Measurements from ENCODE around the gene PRKG1. TPM values are rescaled to one million over a fixed set of nuclear protein-coding genes. Genes with fewer than 3 reads are reported as not detected.

The PRKG1 gene
- total RNA-seq, 2 donors from 2014 or later = 8.1 to 16.6 TPM

- Histone ChIP-seq H3K27ac (no peak overlapping the region), H3K4me1 (peaks cover 8% of the 10 kb centered on the region), H3K27me3 (peaks cover 4% of the 10 kb centered on the region), H3K9ac (ENCODE audit: low read depth in 2 of 2, low read length in 2 of 2) (no peak overlapping the region), H3K4me3 (no peak overlapping the region), H3K9me3 (no peaks in the 10 kb centered on the region), H3K36me3 (no peaks in the 10 kb centered on the region)
- DNase-seq = no peak
- TF ChIP-seq, protein P1, sequence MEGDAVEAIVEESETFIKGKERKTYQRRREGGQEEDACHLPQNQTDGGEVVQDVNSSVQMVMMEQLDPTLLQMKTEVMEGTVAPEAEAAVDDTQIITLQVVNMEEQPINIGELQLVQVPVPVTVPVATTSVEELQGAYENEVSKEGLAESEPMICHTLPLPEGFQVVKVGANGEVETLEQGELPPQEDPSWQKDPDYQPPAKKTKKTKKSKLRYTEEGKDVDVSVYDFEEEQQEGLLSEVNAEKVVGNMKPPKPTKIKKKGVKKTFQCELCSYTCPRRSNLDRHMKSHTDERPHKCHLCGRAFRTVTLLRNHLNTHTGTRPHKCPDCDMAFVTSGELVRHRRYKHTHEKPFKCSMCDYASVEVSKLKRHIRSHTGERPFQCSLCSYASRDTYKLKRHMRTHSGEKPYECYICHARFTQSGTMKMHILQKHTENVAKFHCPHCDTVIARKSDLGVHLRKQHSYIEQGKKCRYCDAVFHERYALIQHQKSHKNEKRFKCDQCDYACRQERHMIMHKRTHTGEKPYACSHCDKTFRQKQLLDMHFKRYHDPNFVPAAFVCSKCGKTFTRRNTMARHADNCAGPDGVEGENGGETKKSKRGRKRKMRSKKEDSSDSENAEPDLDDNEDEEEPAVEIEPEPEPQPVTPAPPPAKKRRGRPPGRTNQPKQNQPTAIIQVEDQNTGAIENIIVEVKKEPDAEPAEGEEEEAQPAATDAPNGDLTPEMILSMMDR (IDR thresholded peaks at IDR 0.05) = no peak
- intact Hi-C loops (cut with DNase I) = no loop called here
Observed at GRCh38 chr10:52318822-52319464, 1244.7 kb downstream of the PRKG1 start.

DNA sequence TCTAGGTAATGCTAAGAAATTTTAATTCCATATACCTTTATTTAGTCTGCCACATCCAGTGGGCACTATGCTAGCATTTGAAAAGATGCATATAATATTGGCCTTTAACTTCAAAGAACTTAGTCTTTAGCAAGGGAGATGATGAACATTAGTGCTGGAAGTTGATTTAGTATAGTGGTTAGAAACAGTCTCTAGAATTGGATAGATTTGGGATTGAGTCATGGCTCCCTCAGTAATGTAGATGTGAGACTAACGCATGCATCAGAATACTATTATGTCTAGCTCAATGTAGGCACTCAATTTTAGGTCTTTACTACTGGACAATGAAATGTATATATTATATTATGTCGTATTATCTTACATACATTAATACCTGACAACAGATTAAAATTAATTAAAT, 1245.6 kb downstream of the PRKG1 start:
- no peak overlapping the region for H3K4me3 ChIP-seq
- H3K27ac ChIP-seq = no peak overlapping the region
- no peaks in the 10 kb centered on the region for H3K36me3 ChIP-seq
- H3K4me1 ChIP-seq = no peaks in the 10 kb centered on the region
- H3K27me3 ChIP-seq = peaks cover 4% of the 10 kb centered on the region
- no peak overlapping the region for H3K9ac ChIP-seq (ENCODE audit: low read depth in 2 of 2, low read length in 2 of 2)
- DNase-seq = no peak
- TF ChIP-seq, protein P1 (IDR thresholded peaks at IDR 0.05) = no peak
- intact Hi-C loops (cut with DNase I) = no loop called here
- no peaks in the 10 kb centered on the region for H3K9me3 ChIP-seq

GRCh38 chr10:52322323-52322722, 1248.0 kb downstream of the PRKG1 start:
- DNase-seq = no peak
- H3K9ac ChIP-seq (ENCODE audit: low read depth in 2 of 2, low read length in 2 of 2) = no peak overlapping the region
- no peaks in the 10 kb centered on the region for H3K4me1 ChIP-seq
- H3K9me3 ChIP-seq = no peaks in the 10 kb centered on the region
- intact Hi-C loops (cut with DNase I) = no loop called here
- no peak overlapping the region for H3K27ac ChIP-seq
- TF ChIP-seq, protein P1 (IDR thresholded peaks at IDR 0.05) = no peak
- H3K27me3 ChIP-seq = no peaks in the 10 kb centered on the region
- no peak overlapping the region for H3K4me3 ChIP-seq
- H3K36me3 ChIP-seq = no peaks in the 10 kb centered on the region

DNA sequence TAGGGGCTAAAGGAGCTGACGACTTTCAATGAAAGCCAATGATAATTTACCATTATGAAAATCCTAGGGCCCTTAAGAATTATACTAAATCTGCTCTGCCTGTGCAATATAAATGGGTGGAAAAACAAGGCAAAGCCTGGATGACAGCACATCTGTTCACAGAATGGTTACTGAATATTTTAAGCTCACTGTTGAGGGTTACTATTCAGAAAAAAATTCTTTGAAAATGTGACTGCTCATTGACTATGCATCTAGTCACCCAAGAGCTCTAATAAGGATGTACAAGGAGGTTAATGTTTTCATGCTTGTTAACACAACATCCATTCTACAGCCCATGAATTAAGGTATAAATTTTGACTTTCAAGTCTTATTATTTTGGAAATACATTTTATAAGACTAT, 1248.6 kb downstream of the PRKG1 start:
- no peaks in the 10 kb centered on the region for H3K36me3 ChIP-seq
- no peaks in the 10 kb centered on the region for H3K9me3 ChIP-seq
- intact Hi-C loops (cut with DNase I) = no loop called here
- no peak for DNase-seq
- no peaks in the 10 kb centered on the region for H3K27me3 ChIP-seq
- TF ChIP-seq, protein P1 (IDR thresholded peaks at IDR 0.05) = no peak
- no peak overlapping the region for H3K27ac ChIP-seq
- no peak overlapping the region for H3K4me3 ChIP-seq
- no peak overlapping the region for H3K9ac ChIP-seq (ENCODE audit: low read depth in 2 of 2, low read length in 2 of 2)
- no peaks in the 10 kb centered on the region for H3K4me1 ChIP-seq

- TF ChIP-seq, protein P1 (IDR thresholded peaks at IDR 0.05) = no peak
- no peak overlapping the region for H3K9ac ChIP-seq (ENCODE audit: low read depth in 2 of 2, low read length in 2 of 2)
- H3K27ac ChIP-seq = no peak overlapping the region
- intact Hi-C loops (cut with DNase I) = no loop called here
- no peaks in the 10 kb centered on the region for H3K4me1 ChIP-seq
- DNase-seq = no peak
- no peaks in the 10 kb centered on the region for H3K36me3 ChIP-seq
- no peak overlapping the region for H3K4me3 ChIP-seq
- no peaks in the 10 kb centered on the region for H3K27me3 ChIP-seq
- H3K9me3 ChIP-seq = no peaks in the 10 kb centered on the region
Observed at GRCh38 chr10:52326382-52326781, 1252.1 kb downstream of the PRKG1 start.

Data from colonic mucosa (tissue), 4 donors.